Inflammatory macrophage treated with lipopolysaccharide for 1 hour (primary cell): ENCODE data around the gene NTN1.
"Not testable (repeated sequence)": the region's sequence is repeated elsewhere in the genome, so short reads cannot be mapped to it uniquely, and the experiment has no call there.

Experiments
- DNase-seq, 2 donors: peaks; one replicate each; pipeline ENCODE4 v3.0.0-alpha.2; 2020 to 2022

The NTN1 gene

DNA sequence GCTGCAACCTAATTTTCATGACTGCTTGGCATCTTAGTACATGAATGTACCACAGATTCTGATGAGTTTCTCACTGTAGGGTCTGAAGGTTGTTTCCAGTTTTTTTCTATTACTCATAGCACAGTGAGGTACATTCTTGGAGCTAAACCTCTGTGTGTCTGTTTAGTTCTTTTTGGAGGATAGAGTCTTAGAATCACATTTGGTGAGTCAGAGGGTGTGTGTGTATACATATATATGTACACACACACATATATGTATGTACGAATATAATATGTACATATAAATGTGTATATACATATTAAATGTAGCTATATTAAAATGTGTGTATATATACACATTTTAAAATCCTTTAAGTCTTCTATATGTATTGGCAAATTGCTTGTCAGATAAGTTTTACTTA lies 72.9 kb downstream of the NTN1 start:
- DNase-seq: no peak

GRCh38 chr17:9095390-9095789 lies 74.1 kb downstream of the NTN1 start:
- no peak for DNase-seq

- no peak for DNase-seq
Observed at GRCh38 chr17:9098242-9098825, 77.0 kb downstream of the NTN1 start.

- DNase-seq: no peak
Observed at GRCh38 chr17:9101356-9101755, 80.0 kb downstream of the NTN1 start.

DNA sequence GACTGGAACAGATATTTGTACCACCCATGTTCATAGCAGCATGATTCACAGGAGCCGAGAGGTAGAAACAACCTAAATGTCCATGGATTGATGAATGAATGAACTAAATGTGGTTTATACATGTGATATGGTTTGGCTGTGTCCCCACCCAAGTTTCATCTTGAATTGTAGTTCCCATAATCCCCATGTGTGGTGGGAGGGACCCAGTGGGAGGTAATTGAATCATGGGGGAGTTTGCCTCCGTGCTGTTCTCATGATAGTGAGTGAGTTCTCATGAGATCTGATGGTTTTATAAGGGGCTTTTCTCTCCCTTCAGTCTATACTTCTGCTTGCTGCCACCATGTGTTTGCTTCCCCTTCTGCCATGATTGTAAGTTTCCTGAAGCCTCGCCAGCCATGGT lies 81.9 kb downstream of the NTN1 start:
- peak in 1 of 2 donors; percentile 9 for DNase-seq

DNA sequence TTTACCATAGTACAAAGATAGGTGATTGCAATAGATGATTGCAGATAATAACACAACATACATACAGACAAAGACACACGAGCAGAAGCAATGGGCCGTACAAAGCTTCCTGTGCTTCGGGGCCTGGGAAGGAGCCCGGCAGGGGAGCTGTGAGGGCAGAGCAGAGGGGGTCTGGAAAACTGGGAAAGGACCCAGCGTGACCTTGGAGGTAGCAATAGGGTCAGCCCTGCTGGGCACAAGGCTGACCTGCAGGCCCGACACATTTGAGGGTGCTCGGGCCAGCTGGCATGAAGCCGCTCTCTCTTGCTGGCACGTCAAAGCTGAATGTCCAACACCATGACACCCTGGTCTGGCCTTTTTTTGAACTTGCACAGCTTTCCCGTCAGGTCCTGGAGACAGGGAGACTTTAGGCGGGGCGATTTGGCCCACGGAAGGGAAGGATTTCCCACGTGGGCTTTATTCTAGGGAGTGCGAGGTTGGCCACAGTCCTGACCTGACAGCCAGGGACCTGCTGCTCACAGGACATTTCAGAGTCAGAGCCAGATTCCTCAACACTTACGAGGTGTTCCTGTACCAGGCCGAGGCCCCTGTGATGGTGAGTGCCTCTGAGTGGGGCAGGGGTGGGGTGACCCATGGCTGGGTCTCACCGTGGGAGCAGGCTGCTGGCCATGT lies 83.2 kb downstream of the NTN1 start:
- no peak for DNase-seq

DNA sequence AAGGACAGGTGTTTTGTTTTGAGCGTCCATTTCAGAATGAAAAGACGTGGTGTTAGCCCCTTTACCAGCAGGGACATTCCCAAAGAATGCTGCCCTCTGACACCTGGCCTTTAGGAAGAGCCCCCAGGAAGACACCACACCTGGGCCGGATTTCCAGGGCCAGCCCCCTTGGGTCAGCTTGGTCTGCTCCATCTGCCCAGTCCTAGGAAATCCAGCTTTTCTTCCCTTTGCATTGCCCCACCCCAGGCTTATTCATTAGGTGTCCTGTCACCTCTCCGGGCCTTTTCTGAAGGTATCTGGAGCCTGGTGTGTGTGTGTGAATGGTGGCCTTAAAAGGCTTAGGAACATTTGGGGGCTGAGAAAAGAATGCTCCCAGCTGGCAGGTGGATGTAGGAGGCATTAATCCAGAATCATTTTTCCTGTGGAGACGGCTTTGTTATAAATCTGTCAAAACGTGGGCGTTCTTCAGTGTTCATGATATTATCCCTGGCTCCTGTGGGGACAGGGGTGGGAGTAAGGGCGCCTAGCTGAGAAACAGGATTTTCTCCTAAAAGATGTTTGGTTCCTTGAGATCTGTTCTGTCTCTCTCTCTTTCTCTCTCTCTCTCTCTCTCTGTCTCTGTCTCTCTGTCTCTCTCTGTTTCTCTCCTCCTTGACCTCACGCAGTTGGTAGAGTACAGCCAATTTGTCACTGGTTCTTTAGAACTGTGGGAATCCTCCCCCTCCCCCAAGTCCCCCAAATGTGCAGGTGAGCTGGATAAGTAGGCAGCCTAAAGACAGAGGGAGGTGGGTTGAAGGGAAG lies 84.0 kb downstream of the NTN1 start:
- DNase-seq: no peak

GRCh38 chr17:9106278-9106677 lies 85.0 kb downstream of the NTN1 start:
- DNase-seq: not testable (repeated sequence)

DNA sequence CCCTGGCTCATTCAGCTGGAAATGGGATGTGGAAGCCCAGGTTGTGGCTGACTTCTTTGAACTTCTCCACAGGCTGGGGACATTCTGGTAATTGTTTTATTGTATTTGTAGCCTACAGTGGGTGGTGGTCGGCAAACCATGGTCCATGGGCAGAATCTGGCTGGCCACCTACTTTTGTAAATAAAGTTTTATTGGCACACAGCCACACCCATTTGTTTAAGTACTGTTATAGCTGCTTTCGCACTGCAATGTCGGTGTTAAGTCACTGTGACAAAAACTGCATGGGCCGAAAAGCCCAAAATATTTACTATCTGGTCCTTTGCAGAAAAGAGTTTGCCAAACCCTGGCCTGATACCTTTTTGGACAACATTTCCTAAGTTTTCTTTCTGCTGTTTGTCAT lies 86.2 kb downstream of the NTN1 start:
- DNase-seq: no peak

GRCh38 chr17:9108146-9108545 lies 86.8 kb downstream of the NTN1 start:
- no peak for DNase-seq

GRCh38 chr17:9109933-9110332 lies 88.6 kb downstream of the NTN1 start:
- no peak for DNase-seq

GRCh38 chr17:9110501-9110900 lies 89.2 kb downstream of the NTN1 start:
- DNase-seq: no peak

GRCh38 chr17:9115214-9116191 lies 94.2 kb downstream of the NTN1 start:
- peak in 1 of 2 donors; percentile 6 for DNase-seq

- DNase-seq: no peak
Observed at GRCh38 chr17:9116311-9116835, 95.1 kb downstream of the NTN1 start.

DNA sequence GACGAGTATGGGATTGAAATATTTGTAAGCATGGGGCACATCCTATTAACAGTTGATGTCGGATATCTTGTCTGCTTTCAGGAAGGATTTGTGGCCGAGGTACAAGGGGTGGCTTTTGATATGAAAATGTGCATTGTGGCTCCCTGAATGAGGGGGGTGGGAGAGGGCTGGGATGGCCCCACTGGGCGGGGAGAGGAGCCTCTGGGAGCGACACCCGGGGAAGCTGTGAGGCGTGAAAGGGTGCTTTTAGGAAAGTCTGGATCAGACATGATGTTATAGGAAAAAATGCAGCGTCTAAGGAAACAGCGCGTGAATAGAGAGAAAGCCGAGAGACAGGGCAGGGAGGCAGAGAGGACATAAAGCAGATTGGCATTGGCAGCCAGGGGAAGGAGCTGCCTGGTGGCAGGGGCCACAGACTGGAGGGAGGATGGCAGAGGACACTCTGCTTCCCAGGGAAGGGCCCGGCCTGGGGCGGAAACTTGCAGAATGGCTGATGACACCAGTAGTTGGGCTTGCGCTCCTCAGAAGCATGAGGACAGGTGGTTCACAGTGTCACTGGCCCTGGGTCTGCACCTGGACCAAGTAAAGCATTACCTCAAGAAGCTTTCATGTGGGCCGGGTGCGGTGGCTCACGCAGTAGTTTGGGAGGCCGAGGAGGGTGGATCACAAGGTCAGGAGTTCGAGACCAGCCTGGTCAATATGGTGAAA lies 95.7 kb downstream of the NTN1 start:
- no peak for DNase-seq

GRCh38 chr17:9120471-9120870 lies 99.2 kb downstream of the NTN1 start:
- no peak for DNase-seq

- DNase-seq: no peak
Observed at GRCh38 chr17:9121186-9121820, 100.0 kb downstream of the NTN1 start.

- DNase-seq: no peak
Observed at GRCh38 chr17:9123594-9124553, 102.6 kb downstream of the NTN1 start.

DNA sequence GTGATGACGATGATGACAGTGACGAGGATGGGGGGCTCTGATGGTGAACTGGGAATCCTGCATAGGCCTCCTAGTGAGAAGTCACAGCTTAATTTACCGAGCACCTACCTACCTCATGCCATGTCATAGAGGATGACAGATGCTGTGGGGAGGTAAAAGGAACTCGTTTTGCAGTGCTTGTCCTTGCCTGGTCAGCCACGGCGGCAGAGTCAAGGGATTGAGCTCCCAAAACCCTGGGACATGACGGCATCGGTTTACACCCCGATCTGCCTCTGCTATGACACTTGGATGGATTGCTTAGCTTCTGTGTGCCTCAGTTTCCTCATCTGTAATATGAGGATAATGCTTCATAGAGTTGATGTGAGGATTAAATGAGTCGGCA lies 103.2 kb downstream of the NTN1 start:
- DNase-seq: no peak

DNA sequence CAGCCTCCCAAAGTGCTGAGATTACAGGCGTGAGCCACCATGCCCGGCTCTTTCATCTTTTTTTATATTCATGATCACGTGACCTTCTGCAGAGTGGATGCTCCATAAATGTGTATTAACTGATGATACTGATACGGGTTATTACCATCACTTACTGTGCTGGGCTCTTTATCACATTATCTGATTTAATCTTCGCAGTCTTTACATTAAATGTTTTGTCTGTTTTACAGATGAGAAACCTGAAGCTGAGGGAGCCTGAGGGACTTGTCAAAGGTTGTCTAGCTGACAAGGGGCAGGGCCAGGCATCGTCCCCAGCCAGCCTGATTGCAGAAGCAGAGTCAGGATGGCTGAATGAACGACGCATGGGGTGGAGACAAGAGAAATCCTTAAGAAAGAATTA lies 104.4 kb downstream of the NTN1 start:
- DNase-seq: no peak
